Stimulated activated naive CD8-positive, alpha-beta T cell treated with anti-CD3 and anti-CD28 coated beads, Interleukin-15, Interleukin-2, amounts not matched to agents 100 ng/mL and 50 ng/mL, for 24 hours (primary cell): ENCODE data around the gene SOX14.

Experiments used
- H3K27ac Mint-ChIP-seq: one replicate; pipeline ENCODE4 v1.8.0; 2021; ENCODE audit warnings: mild to moderate bottlenecking, mixed read lengths
- H3K27me3 Mint-ChIP-seq: one replicate; pipeline ENCODE4 v1.8.0; 2021; ENCODE audit warnings: mixed read lengths
- H3K36me3 Mint-ChIP-seq: one replicate; pipeline ENCODE4 v1.8.0; 2021; ENCODE audit warnings: low read depth, mixed read lengths
- H3K4me1 Mint-ChIP-seq: one replicate; pipeline ENCODE4 v1.8.0; 2021; ENCODE audit warnings: low read depth, mixed read lengths
- H3K4me3 Mint-ChIP-seq: one replicate; pipeline ENCODE4 v1.8.0; 2021; ENCODE audit warnings: mild to moderate bottlenecking, mixed read lengths
- H3K9me3 Mint-ChIP-seq: one replicate; pipeline ENCODE4 v1.8.0; 2021; ENCODE audit warnings: mixed read lengths

SOX14 gene

GRCh38 chr3:137765310-137766033 is 1.4 kb downstream of the SOX14 start:
- no peaks in the 10 kb centered on the region for H3K9me3 Mint-ChIP-seq
- H3K27ac Mint-ChIP-seq, result no peak overlapping the region
- no peak overlapping the region for H3K4me3 Mint-ChIP-seq
- H3K36me3 Mint-ChIP-seq, result no peaks in the 10 kb centered on the region
- H3K27me3 Mint-ChIP-seq, result peaks cover 89% of the 10 kb centered on the region
- peaks cover 7% of the 10 kb centered on the region for H3K4me1 Mint-ChIP-seq

DNA sequence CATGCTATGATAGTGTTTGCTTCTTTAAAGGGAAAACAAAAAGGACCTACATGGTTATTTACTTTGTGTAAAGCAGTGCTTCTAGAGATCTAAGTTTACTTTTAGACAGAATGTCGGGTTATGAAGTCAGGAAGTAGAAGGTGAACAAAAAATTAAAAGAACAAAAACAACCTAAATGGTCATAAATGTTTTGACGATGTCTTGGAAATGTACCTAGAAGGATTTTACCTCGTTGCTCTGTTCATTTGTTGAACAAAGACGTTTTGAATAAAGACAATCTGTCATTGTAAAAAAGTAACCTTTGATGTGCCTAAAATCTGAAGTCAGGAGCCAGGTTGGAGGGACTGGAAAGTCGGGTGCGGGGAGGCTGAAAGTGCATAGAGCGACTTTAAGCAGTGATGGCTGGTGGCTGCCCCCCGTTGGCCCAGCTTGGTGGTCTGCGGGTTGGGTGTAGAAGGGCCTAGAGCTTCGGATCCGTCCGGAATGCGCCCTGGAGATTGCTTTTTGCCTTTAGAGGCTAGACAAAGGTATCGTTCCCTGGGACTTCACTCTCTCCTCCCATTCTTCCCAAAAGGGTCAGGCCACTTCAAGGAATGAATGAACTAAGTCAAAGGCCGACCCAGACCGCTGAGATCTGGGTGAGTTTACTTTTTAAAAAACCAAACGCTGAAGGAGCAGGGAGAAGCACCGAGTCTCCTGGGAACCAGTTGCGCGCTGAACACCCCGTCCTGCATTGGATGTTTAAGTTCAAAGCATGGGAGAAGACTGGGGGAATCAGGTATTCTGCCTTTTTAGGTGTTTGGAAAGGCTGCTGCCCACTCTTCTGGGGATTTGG is 2.1 kb downstream of the SOX14 start:
- peaks cover 10% of the 10 kb centered on the region for H3K4me1 Mint-ChIP-seq
- H3K9me3 Mint-ChIP-seq, result no peaks in the 10 kb centered on the region
- no peak overlapping the region for H3K4me3 Mint-ChIP-seq
- H3K36me3 Mint-ChIP-seq, result no peaks in the 10 kb centered on the region
- H3K27me3 Mint-ChIP-seq, result peaks cover 86% of the 10 kb centered on the region
- no peak overlapping the region for H3K27ac Mint-ChIP-seq

DNA sequence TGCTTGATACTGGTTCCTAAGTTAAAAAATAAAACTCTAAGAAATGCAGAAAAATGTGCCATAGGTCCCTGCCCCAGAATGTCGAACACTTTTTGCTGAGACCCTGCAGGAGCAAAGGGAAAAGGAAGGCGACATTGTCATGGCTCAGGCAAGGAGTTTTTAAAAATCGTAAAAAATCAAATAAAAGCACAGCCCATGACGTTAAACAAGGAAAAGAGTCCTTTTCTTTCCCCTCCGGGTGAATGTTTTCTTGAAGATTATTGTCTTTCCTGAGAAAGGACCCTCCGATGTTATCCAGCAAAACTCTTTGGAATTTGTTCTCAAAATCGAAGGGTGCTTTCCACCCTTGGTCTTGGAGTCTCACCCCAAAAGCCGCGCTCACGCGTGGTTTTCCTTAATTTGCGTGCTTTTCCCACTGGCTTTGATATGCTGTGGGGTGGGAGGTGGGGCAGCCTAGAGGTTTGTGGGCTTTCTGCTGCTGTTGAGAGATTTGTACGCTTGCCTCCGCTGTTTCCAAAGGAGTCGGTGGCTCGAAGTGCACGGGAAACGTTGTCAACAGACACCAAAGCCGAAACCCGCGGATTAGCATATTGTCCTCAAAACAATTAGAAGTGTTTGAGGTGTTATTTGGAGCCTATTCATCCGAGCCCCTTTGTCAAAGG is 2.9 kb downstream of the SOX14 start:
- Mint-ChIP-seq H3K9me3 (no peaks in the 10 kb centered on the region), H3K27me3 (peaks cover 88% of the 10 kb centered on the region), H3K27ac (no peak overlapping the region), H3K4me3 (no peak overlapping the region), H3K36me3 (no peaks in the 10 kb centered on the region), H3K4me1 (peaks cover 16% of the 10 kb centered on the region)

- no peaks in the 10 kb centered on the region for H3K9me3 Mint-ChIP-seq
- no peak overlapping the region for H3K4me3 Mint-ChIP-seq
- peaks cover 16% of the 10 kb centered on the region for H3K4me1 Mint-ChIP-seq
- no peak overlapping the region for H3K27ac Mint-ChIP-seq
- peaks cover 87% of the 10 kb centered on the region for H3K27me3 Mint-ChIP-seq
- no peaks in the 10 kb centered on the region for H3K36me3 Mint-ChIP-seq
Measured at GRCh38 chr3:137767538-137768360, 3.6 kb downstream of the SOX14 start.

GRCh38 chr3:137768361-137769321 is 4.5 kb downstream of the SOX14 start:
- Mint-ChIP-seq H3K4me3 (no peak overlapping the region), H3K4me1 (peaks cover 16% of the 10 kb centered on the region), H3K27ac (no peak overlapping the region), H3K27me3 (peaks cover 87% of the 10 kb centered on the region), H3K9me3 (no peaks in the 10 kb centered on the region), H3K36me3 (no peaks in the 10 kb centered on the region)

DNA sequence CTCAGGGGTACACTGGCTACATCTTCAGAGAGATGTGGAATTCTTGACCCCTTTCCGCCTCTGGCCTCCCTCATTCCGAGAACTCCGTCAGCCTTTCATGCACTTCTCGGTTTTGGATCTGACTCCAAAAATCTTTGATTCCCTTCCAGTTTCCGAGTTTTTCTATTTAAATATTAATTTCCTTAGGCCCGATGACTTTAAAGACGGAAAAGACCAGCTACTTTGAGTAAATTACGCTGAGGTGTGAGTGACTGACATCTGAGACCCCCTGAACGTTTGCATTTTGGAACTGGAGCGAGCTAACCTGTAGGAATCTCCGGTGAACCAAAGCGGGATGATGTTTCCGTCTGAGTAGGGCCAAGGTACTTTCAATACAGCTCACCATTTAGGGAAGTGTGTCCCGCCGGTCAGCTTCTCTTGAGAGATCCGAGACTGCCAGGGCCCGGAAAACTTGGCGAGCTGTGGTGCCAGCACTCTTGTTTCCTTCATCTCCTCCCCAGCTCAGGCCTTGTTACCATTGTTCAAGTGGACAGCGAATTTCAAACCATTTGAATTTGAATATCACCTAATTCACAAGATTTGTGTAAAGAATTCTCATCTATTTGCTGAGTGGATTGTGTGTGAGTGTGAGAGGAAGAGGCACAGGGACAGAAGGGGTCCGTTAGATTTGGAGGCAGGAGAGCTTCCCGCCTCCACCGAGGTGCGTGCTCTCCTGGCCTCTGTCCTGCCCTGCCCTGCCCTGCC is 5.4 kb downstream of the SOX14 start:
- no peak overlapping the region for H3K27ac Mint-ChIP-seq
- H3K4me3 Mint-ChIP-seq, result no peak overlapping the region
- peaks cover 16% of the 10 kb centered on the region for H3K4me1 Mint-ChIP-seq
- H3K27me3 Mint-ChIP-seq, result peaks cover 89% of the 10 kb centered on the region
- no peaks in the 10 kb centered on the region for H3K9me3 Mint-ChIP-seq
- no peaks in the 10 kb centered on the region for H3K36me3 Mint-ChIP-seq

- Mint-ChIP-seq H3K27ac (no peak overlapping the region), H3K4me3 (no peak overlapping the region), H3K9me3 (no peaks in the 10 kb centered on the region), H3K27me3 (peaks cover 94% of the 10 kb centered on the region), H3K36me3 (no peaks in the 10 kb centered on the region), H3K4me1 (peaks cover 16% of the 10 kb centered on the region)
Measured at GRCh38 chr3:137770066-137770834, 6.1 kb downstream of the SOX14 start.

- no peaks in the 10 kb centered on the region for H3K9me3 Mint-ChIP-seq
- peaks cover 90% of the 10 kb centered on the region for H3K27me3 Mint-ChIP-seq
- H3K27ac Mint-ChIP-seq, result no peak overlapping the region
- H3K36me3 Mint-ChIP-seq, result no peaks in the 10 kb centered on the region
- H3K4me3 Mint-ChIP-seq, result no peak overlapping the region
- H3K4me1 Mint-ChIP-seq, result peaks cover 16% of the 10 kb centered on the region
Measured at GRCh38 chr3:137770835-137771399, 6.8 kb downstream of the SOX14 start.

DNA sequence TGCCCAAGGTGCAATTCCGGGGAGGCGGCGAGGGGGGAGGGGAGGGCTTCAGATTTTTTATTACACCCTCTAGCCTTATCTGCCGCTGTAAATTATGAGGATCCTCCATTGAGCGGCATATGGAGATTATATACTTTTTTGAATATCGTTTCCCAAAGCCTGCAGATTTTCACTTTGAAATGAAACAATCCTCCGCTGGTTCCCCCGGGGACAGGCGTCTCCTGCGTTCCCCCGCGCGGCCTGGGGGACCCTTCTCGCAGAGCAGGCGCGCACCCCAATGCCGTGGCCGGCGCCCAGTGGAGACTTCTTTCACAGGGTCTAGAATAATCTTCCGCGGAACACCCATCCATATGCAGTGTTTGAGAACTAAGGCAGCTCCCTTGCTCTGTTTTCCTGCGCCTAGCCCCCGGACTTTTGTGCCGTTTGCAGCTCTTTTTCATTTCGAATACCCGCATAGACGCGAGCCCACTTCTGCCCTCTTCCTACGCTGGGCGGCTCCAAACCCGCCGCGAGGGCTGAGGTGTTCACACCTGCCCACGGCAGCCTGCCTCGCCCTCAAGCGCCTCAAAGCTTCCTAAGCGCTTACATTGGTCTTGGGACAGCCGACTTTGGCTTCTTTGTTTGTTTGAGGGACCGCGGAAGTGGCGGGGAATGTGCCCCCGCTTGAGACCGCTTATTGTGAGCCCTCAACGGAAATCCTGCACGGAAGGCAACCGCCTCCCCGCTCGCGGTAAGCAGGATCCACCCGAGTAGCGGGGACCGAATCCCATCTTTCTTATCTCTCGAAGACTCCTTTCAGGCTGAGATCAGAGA is 7.5 kb downstream of the SOX14 start:
- peak overlapping the region; percentile 24 for H3K4me3 Mint-ChIP-seq
- H3K27ac Mint-ChIP-seq, result no peak overlapping the region
- peaks cover 86% of the 10 kb centered on the region for H3K27me3 Mint-ChIP-seq
- H3K9me3 Mint-ChIP-seq, result no peaks in the 10 kb centered on the region
- H3K4me1 Mint-ChIP-seq, result peaks cover 16% of the 10 kb centered on the region
- no peaks in the 10 kb centered on the region for H3K36me3 Mint-ChIP-seq

- H3K9me3 Mint-ChIP-seq, result no peaks in the 10 kb centered on the region
- H3K4me1 Mint-ChIP-seq, result peaks cover 16% of the 10 kb centered on the region
- no peak overlapping the region for H3K4me3 Mint-ChIP-seq
- H3K36me3 Mint-ChIP-seq, result no peaks in the 10 kb centered on the region
- H3K27me3 Mint-ChIP-seq, result peaks cover 83% of the 10 kb centered on the region
- H3K27ac Mint-ChIP-seq, result no peak overlapping the region
Measured at GRCh38 chr3:137772214-137772955, 8.3 kb downstream of the SOX14 start.

- Mint-ChIP-seq H3K9me3 (no peaks in the 10 kb centered on the region), H3K27me3 (peaks cover 48% of the 10 kb centered on the region), H3K4me1 (no peaks in the 10 kb centered on the region), H3K4me3 (no peak overlapping the region), H3K27ac (no peak overlapping the region), H3K36me3 (no peaks in the 10 kb centered on the region)
Measured at GRCh38 chr3:137778941-137779340, 14.8 kb downstream of the SOX14 start.
